ENCODE measurements around the gene RAB6B.
A peak's percentile ranks its signal among the peaks of the same experiment; 100 is the strongest.

RAB6B gene

GRCh38 chr3:133835961-133836360, 59.7 kb downstream of the RAB6B start:
- DNase-seq (ENCODE audit: low read depth) = no peak

- no peak for DNase-seq (ENCODE audit: low read depth)
These were observed 60.3 kb downstream of the RAB6B start for GRCh38 chr3:133835418-133835743.

DNA sequence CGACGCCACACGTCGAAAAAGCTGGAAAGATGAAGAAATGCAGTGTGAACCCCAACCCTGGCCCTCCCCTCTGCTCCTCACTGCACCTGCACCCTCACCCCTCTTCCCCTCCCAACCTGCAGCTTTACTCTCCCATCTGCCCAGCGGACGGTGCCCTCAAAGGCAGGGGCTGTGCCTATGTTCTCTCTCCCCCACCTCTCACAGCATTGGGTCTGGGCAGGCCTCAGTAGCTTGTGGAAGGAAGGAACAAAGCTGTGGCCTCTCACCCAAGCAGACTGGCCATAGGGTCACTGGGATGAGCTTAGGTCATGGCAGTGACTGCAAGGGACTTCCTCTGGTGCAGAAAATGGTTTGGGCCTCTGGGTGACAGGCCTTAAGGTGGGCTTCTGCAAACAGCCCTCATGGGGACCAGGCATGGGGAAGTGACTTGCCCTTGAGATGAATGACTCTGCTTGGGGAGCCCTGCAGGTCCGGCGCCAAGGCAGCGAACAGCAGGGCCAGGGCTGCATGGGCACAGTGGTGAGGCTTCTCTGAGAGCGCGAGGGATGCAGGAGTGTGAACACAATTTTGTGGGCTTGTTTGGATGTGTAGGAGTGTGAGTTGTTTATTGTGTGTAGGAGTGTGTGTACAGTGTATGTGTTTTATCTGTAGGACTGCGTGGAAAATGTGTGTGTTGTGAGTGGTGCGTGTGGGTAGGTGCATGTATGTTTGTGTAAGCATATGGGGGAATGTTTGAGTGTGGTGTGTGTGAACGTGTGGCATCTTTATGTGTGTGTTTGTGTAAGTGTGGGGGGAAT, 60.9 kb downstream of the RAB6B start:
- no peak for DNase-seq (ENCODE audit: low read depth)

DNA sequence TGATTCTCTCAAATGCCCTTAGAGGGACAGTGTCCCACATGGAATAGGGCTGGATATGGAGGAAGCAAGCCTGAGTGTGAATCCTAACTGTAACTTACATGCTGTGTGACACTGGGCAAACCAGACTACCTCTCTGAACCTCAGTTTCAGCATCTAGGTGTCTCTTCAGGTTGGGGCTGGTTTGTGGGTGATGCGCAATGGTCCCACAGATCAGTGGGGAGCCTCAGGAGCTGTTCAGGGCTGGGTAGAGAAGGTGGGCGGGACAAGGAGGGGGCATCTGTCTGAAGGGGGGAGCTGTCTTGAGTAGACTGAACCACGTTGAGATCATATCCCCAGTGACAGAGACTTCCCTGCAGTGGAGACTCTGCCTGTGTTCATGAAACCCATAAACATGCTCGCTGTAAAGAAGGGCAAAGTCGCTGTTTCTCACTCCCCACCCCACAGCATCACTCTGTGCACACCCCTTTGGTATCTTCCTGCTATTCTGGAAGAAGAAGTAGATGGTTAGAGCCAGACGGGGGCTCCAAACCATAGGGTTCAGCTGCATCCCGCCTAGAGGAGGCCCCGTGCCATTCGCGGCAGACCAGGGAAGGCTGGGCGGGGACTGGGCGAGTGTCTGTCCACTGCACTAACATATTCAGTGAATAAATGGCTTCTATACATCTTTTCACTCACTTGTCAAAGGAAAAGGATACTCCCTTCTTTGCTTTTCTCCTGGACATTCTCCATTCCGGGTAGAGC, 61.6 kb downstream of the RAB6B start:
- no peak for DNase-seq (ENCODE audit: low read depth)

DNA sequence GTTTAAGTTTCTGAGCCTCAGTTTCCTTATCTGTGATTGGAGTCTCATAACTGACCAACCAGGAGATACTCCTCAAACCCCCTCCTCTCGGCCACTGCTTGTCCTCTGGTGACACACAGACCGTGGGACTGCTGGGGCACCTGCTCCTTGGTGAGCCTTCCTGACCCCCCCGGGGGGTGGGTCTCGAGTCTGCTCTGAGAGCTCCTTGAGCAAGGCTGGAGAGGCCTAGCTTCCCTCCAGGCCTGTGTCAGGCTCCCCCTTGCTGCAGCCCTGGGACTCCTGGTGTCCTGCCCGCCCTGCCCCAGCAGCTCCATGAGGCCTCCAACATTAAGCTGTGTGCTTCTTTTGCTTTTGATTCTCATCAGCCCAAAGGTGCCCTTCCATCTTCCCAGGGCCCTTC, 62.4 kb downstream of the RAB6B start:
- no peak for DNase-seq (ENCODE audit: low read depth)

DNA sequence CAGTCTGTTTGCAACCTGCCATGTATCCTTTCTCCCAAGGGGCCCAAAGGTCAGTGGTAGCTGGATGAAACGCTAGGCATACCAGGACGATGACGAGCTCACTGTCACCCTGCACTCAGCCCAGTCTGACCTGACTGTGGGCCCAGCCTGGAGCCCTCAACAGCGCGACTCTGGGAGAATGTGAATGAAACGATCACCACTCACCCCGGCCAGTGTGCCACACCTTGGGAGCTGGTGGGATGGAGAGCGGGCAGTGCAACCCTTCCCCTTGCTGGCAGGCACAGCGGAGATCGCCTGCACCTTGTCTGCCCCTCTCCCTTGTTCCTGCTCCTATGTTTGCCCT, 62.9 kb downstream of the RAB6B start:
- DNase-seq (ENCODE audit: low read depth) = no peak

GRCh38 chr3:133831966-133832801, 63.5 kb downstream of the RAB6B start:
- no peak for DNase-seq (ENCODE audit: low read depth)

DNA sequence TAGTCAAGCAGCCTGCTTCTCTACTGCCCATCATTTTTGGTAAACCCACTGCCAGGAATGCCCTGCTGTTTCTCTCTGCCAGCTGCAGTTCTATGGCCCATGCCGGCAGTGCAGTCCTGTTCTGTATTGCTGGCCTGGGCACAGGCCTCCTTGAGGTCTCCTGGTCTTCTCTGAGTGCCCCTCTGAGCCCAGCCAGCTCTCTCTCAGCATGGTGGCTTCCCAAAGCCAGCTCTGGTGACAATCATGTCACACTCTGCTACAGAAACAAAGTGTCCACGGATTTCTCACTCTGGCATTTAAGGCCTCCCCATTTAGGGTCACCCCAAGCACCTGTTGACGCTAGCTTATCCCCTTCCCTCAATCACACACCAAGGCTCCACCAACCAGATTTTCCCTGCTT, 65.6 kb downstream of the RAB6B start:
- no peak for DNase-seq (ENCODE audit: low read depth)

DNA sequence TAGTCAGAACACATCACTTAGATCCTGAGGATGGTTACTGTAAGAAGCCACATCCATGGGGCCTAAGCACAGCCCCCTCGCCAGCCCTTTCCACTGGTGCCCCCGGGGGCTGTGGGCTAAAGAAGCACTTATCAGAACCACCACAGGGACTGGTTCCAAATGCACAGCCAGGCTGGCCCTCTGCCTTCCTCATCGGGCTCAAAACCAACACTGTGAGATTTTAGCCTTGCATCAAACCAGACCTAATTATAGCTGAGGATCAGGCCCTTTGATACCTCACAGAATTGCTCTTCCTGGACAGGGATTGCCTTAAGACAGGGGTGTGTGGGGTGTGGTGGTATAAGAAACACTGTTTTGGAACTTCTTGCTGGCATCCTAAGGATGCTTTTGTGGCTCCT, 66.4 kb downstream of the RAB6B start:
- DNase-seq (ENCODE audit: low read depth) = no peak

- no peak for DNase-seq (ENCODE audit: low read depth)
These were observed 66.9 kb downstream of the RAB6B start for GRCh38 chr3:133828576-133829309.

DNA sequence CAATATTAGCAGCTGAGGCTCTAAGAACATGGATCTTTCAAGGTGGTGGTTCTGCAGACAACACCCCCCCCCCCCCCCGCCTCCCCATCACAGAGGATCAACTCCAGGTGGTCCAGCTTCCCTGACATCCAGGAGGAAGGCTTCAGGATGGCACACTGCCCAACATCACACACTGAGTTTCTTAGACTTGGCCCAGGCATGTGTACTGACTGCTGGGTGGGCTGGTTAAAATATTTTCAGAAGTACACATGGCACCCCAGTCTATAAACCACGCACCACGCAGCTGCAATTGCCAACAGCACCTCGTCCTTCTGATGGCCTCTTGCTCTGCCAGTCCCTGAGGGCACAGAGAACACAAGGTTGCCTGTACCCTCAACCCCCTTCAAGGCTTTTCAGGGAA, 68.0 kb downstream of the RAB6B start:
- no peak for DNase-seq (ENCODE audit: low read depth)

DNA sequence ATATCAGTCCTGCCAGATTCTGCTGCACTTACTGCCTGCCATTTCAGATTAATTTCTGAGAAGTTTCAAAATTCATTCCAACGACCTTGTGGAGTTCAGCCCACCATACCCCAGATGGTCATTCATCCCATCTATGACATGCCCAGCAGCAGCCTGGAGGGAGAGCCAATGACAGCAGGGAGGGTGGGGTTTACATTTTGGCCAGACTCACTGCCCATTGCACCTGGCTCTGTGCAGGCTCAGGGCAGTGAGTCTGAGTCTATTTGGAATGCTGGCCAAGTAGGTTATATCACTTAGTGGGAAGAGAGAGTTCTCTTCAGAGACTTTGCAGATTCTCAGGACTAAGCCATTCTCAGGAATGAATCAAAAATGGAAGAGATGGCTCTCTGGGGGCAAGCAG, 68.5 kb downstream of the RAB6B start:
- no peak for DNase-seq (ENCODE audit: low read depth)

GRCh38 chr3:133825969-133826727, 69.5 kb downstream of the RAB6B start:
- DNase-seq (ENCODE audit: low read depth) = no peak

- no peak for DNase-seq (ENCODE audit: low read depth)
These were observed 70.7 kb downstream of the RAB6B start for GRCh38 chr3:133824961-133825485.

DNA sequence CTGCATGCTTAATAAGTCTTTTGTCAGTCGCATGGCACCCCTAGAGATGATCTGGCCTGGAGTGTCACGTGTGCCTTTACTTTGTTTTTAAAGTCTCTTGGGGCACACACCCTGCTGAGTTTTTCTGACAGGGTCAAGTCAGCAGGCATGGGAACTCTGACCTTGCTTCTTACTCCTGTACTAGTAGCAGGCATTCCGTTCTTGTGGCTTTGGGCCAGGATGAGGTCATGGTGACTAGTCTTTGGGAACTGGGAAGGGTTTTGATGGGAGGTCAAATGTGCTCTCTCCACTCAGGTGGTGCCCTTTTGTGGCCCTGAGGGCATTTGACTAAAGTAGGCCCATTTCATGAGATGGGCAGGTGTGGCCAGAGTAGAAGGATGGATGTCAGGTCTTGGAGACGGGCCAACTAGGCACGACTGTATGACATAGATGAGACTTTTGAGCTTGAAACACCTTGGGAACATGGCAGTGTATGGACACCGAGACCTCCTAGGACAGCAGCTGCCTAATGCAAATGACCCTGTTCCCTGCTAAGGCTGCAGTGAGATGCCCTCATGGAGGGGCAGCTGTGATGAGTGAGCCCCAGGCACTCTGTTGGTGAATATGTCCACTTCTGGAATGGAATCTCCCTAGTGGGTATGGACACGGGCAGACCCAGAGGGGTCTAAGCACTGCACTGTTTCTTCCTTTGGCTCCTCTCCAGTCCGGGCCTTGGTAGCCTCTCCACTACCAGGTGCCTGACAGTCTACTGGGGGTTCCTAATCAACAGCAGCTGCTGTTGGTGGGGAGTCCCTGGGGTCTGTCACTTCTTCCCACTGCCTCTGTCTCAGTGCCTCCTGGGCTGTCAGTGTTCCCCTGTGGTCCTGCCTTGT, 73.7 kb downstream of the RAB6B start:
- DNase-seq (ENCODE audit: low read depth) = peak; percentile 51

GRCh38 chr3:133820889-133821675, 74.6 kb downstream of the RAB6B start:
- no peak for DNase-seq (ENCODE audit: low read depth)

DNA sequence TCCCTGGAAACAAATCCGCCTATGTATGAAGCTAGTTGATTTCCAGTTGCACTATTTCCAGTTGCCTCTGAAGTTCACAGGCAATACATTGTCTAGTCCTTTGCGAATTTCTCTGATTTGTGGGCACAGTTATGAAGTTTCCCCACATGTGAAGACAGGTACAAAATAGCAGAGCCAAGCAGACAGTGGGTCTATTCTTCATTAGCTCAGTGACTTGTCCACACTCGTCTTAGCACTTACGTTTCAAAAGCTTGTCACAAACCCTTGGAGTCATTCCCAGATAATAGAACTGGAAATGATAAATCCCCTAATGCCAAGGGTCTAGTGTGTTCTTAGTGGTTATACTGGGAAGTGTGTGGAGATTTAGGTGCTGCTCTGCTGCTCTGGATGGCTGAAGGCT, 75.6 kb downstream of the RAB6B start:
- no peak for DNase-seq (ENCODE audit: low read depth)

DNA sequence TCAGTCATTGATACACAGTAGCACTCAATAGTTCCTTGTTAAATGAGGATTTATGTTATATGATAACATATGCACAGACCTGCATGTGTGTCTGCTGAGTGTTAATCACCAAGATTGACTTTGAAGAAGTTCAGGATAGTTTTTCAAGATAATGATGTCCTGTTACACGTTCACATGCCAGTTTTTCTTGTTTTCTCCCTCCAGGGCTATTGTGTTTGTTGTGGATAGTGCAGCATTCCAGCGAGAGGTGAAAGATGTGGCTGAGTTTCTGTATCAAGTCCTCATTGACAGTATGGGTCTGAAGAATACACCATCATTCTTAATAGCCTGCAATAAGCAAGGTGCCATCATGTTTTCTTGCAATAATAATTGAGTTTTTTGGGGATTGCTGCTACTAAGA, 80.3 kb downstream of the RAB6B start:
- no peak for DNase-seq (ENCODE audit: low read depth)

DNA sequence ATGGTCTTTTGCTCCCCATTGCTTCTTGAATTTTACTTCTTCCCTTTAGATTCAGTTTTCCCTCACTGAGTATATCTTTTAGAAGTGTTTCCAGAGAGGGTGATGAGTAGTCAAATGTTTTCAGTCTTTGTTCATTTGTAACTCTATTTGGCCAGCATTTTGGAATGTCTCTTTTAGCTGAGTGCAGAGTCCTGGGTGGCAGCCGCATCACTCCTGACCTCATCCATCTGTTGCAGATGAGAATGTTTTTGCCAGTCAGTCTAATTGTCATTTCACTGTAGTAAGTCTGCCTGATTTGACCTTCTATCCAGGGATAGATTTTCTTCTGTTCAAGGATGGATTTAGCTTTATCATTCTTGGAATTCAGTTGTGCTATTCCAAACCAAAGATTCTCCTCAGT, 82.8 kb downstream of the RAB6B start:
- peak; percentile 26 for DNase-seq (ENCODE audit: low read depth)

Data from GM04504 (cell line).